GM12801 (cell line): ENCODE data around the gene DUSP7.

Experiments
- TF ChIP-seq, protein P1 (sequence below): IDR thresholded peaks from one replicate; pipeline ENCODE4 v1.5.1; 2011; ENCODE audit warnings: control low read depth; ENCODE audit not compliant: insufficient read length; ENCODE audit errors: extremely low read depth

The DUSP7 gene

DNA sequence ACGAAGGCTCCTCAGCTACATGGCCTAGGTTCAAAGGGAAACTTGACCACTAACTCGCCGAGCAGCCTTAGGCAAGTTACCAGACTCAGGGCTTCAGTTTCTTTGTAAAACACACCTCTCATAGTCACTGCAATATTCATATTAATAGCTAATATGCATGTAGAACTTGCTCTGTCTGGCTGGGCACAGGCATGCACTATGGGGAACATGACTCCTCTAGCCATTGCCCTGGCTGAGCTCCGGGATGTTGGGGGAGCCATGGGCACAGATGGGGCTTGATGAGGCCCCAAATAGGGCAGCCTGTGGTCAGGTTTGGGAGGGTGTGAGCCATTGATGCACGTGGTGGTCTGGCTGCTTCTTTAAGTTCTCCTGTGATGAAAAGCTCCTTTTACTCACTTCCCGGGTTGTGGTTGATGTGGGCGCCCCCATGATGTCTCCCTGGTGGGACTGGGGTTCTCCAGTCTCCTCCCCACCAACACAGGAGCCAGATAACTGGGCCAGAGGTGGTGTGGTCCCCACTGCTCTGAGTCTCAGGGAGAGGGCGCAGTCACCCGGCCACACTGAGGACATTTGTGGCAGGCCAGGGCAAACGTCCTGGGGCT, 29.4 kb upstream of the DUSP7 start:
- TF ChIP-seq, protein P1, sequence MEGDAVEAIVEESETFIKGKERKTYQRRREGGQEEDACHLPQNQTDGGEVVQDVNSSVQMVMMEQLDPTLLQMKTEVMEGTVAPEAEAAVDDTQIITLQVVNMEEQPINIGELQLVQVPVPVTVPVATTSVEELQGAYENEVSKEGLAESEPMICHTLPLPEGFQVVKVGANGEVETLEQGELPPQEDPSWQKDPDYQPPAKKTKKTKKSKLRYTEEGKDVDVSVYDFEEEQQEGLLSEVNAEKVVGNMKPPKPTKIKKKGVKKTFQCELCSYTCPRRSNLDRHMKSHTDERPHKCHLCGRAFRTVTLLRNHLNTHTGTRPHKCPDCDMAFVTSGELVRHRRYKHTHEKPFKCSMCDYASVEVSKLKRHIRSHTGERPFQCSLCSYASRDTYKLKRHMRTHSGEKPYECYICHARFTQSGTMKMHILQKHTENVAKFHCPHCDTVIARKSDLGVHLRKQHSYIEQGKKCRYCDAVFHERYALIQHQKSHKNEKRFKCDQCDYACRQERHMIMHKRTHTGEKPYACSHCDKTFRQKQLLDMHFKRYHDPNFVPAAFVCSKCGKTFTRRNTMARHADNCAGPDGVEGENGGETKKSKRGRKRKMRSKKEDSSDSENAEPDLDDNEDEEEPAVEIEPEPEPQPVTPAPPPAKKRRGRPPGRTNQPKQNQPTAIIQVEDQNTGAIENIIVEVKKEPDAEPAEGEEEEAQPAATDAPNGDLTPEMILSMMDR = no peak

DNA sequence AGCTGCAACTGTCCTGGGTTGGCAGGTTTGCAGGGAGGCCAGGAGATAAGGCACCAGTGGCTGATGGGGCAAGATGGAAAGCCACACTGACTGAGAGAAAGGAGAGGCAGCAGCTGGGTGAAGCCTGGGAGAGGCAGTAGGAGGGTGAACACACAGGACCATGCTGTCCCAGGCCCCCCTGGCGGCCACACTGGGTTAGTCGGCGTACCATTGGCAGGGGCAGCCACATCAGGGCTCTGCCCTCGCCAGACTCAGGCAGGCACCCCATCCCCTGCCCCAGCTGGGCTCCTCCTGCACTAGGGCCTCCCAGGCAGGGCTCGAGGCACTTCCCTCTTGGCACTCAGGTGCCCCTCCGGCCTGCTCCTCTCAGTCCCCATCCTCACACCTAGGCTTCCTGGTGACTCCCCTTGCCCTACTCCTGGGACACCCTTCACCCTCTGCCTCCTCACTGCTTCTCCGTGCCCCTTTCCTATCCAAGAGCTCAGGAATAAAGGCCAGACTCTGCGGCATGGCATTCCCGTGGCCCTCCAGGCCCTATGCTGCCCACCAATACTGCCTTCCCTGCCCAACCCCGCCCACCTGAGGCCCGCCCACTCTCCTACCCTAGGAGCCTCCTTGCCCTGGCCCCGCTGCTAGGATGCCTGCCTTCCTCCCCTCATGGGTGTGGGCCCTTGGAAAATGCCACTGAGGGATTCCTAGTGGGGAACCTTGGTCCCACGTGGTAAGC, 28.7 kb upstream of the DUSP7 start:
- TF ChIP-seq, protein P1 = no peak

DNA sequence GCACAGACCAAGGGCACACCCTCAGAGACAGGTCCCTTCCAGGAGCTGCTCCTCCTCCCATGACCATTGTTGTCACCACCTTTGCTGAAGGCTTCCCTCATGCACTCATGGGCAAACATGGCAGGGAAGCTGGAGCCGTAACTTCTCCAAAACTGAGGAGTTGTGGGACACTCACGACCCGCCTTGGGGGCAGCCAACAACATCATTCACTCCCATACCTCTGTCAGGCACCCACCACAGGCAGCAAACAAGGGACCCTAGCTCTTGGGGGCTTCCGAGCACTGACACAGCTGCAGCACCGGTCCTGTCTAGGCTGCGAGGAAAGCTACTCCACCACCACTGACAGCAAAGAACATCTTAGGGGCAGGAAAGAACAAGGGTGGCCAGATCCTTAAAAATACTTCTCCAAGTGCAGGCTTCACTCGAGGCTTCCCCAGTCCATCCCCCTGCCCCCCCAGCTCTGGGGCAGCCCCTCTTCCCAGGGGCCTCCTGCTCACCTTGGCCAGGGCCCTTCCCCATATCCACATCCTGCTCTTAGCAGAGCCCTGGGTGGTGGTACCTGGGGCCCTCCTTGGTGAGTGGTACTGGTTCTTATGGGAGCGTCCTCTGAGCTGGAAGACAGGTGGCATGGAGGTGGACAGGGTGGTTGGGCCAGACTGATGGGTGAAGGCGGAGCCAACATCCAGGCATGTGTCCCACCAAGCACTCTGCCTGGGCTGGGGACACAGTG, 28.0 kb upstream of the DUSP7 start:
- TF ChIP-seq, protein P1 = no peak

DNA sequence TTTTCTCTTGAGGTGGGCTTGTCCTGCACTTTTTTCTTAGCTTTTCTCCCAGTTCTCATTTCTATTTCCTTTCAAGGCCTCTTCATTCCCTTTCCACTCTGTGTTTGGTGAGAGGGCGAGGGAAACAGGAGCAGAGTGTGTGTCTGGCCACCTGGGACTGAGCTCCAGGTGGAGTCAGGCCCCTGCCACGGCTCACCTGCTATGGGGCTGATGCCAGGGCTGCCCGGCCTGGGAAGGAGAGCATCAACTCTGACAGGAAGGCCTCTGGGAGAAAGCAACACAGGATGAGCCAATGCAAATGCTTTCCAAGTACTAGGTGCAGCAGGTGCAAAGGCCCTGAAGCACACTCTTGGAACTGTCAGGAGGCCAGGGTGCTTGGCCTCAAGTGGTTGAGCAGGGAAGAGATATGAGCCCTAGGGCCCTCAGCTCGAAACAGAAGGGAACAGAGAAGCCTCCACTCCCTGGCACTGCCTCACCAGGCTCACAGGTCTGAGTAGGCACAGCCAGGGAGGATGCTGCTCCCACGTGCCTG, 27.3 kb upstream of the DUSP7 start:
- TF ChIP-seq, protein P1 = no peak

DNA sequence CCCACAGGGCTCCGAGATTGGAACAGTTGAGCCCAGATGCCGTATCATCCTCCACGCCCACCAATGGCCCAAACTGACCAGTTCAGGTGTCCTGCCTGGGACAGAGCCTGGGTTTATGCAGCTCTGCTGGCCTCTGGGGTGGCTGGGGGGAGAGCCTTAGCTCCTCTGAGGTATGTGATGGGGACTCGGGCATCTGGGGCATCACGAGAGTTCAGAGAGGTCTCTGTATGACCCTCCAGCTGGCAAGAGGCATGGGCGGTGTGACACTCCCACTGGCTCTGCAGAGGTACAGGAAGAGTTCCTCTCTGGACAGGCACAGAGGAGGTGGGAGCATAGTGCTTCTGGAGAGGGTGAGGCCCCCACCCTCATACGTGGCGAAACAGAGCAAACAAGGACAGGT, 26.6 kb upstream of the DUSP7 start:
- TF ChIP-seq, protein P1 = no peak

DNA sequence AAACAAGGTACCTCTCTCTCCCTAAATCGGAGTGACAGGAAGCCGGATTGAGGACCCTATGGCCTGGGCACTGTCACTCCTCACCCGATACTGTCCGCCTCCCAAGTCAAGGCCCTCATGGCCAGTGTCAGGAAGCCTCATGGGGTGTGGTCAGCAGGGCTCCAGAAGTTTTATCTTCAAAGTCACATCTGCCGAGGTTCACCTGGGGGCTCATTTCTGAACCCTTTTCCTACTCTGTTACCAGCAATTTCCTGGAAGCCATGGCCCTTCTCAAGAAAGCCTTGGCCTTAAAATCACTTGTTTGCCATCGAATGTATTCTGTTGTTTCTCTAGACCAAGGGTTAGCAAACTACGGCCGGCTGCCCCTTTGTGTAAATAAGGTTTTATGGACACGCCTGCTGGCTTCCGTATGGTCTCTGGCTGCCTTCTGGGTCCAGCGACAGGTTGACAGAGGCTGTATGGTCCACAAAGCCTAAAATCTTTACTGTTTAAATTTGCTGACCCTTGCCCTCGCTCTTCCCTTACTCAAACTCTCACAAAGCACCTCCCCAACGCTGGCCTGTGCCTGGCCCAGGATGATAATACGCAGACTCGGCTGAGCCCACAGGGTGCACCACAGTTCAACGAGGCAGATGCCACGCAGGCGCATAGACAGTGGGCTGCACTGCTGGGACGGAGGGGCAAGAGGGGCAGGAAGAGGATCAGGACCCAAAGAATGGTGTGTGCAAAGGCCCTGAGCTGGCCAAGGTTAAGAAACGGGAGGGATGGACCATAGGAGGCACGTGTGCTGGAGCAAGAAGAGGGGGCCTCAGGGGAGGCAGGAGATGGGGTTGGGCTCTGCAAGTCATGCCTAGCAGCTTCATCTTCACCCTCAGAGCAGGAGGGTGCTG, 24.7 kb upstream of the DUSP7 start:
- TF ChIP-seq, protein P1 = no peak
